Testis (tissue), 2 donors: Measurements from ENCODE around the gene KCTD13.

Experiments used
- POLR2A ChIP-seq: fragments of 450-650 bp; IDR thresholded peaks from one replicate; pipeline ENCODE4 v1.6.1; 2017; ENCODE audit warnings: antibody characterized with exemption, mild to moderate bottlenecking, moderate library complexity
- TF ChIP-seq, protein P1 (sequence below), 3 experiments: fragments of 450-650 bp in 2 of 3; fragments of 200-600 bp in 1 of 3; sonication (generic) in 1 of 3; IDR thresholded peaks; one replicate each; pipeline ENCODE4 v1.5.1; 2016 to 2019; ENCODE audit warnings: antibody characterized with exemption in 3 of 3, mild to moderate bottlenecking in 2 of 3, moderate library complexity in 1 of 3

DNA sequence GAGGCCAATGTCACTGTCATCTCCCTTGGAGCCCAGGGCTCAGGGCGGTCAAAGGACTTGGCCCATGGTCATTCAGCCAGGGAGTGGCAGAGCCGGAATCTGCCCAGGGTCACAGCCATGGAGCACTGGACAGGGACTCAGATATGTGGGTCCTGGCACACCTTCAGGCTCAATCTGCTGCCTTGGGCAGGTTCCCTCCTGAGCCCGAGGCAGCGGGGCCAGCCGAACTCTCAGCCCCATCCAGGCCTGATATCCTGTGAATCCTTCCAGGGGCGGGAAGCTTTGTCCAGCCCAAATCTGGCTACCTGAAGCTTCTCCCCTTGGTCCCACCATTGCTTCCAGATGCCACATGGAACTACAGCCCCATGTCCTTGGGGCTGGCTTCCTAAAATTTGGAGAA lies 50.8 kb downstream of the KCTD13 start:
- TF ChIP-seq, protein P1, sequence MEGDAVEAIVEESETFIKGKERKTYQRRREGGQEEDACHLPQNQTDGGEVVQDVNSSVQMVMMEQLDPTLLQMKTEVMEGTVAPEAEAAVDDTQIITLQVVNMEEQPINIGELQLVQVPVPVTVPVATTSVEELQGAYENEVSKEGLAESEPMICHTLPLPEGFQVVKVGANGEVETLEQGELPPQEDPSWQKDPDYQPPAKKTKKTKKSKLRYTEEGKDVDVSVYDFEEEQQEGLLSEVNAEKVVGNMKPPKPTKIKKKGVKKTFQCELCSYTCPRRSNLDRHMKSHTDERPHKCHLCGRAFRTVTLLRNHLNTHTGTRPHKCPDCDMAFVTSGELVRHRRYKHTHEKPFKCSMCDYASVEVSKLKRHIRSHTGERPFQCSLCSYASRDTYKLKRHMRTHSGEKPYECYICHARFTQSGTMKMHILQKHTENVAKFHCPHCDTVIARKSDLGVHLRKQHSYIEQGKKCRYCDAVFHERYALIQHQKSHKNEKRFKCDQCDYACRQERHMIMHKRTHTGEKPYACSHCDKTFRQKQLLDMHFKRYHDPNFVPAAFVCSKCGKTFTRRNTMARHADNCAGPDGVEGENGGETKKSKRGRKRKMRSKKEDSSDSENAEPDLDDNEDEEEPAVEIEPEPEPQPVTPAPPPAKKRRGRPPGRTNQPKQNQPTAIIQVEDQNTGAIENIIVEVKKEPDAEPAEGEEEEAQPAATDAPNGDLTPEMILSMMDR (IDR thresholded peaks at IDR 0.05) = no peak
- TF ChIP-seq POLR2A = no peak
